OCI-LY3 (cell line): ENCODE measurements around the gene SP4.
A peak's percentile ranks its signal among the peaks of the same experiment; 100 is the strongest.

Source experiments
- H2AFZ ChIP-seq: fragments of 200-600, 300-600 bp; shearing (Covaris generic); 2 replicates; pipeline ENCODE4 v1.6.0; 2014; ENCODE audit warnings: antibody characterized with exemption, low read depth, low read length
- H3K27ac ChIP-seq: fragments of 200-600, 300-600 bp; sonication (generic); 2 replicates; pipeline ENCODE4 v1.5.1; 2014; ENCODE audit warnings: mild to moderate bottlenecking, low read length, moderate library complexity, mixed read lengths
- H3K27me3 ChIP-seq: fragments of 200-600, 300-600 bp; sonication (generic); 2 replicates; pipeline ENCODE4 v1.6.1; 2014; ENCODE audit warnings: low read depth, low read length, mixed read lengths
- H3K36me3 ChIP-seq: fragments of 200-600, 300-600 bp; sonication (generic); replicated peaks from 2 replicates; pipeline ENCODE3; 2014; ENCODE audit warnings: low read depth, low read length, mixed read lengths
- H3K4me1 ChIP-seq: fragments of 300-600, 200-600 bp; sonication (generic); 2 replicates; pipeline ENCODE4 v1.6.1; 2014; ENCODE audit warnings: low read length, mixed read lengths
- H3K4me2 ChIP-seq: fragments of 200-600, 300-600 bp; sonication (generic); 2 replicates; pipeline ENCODE4 v1.6.1; 2014; ENCODE audit warnings: low read length, mixed read lengths
- H3K4me3 ChIP-seq: fragments of 300-600, 200-600 bp; sonication (generic); 2 replicates; pipeline ENCODE4 v1.5.1; 2014; ENCODE audit warnings: antibody characterized with exemption, mild to moderate bottlenecking, low read length, moderate library complexity
- H3K79me2 ChIP-seq: fragments of 300-600, 200-600 bp; shearing (Covaris generic); 2 replicates; pipeline ENCODE4 v1.6.1; 2014; ENCODE audit warnings: mild to moderate bottlenecking, low read length, mixed read lengths
- H3K9ac ChIP-seq: fragments of 300-600, 200-600 bp; shearing (Covaris generic); 2 replicates; pipeline ENCODE4 v1.6.0; 2014; ENCODE audit warnings: mild to moderate bottlenecking, low read length, moderate library complexity
- H3K9me3 ChIP-seq: fragments of 200-600, 300-600 bp; shearing (Covaris generic); 2 replicates; pipeline ENCODE4 v1.6.1; 2014; ENCODE audit warnings: low read length, mixed read lengths; ENCODE audit not compliant: insufficient read depth
- H4K20me1 ChIP-seq: fragments of 200-600, 300-600 bp; sonication (generic); 2 replicates; pipeline ENCODE4 v1.6.1; 2016; ENCODE audit warnings: low read length, mixed read lengths; ENCODE audit not compliant: insufficient read depth
- EZH2phosphoT487 ChIP-seq: fragments of 200-600 bp; shearing (Covaris generic); IDR thresholded peaks from 2 replicates; pipeline ENCODE4 v1.6.1; 2018; ENCODE audit warnings: antibody characterized with exemption, mixed run types, low read depth
- TF ChIP-seq, protein P1 (sequence below): fragments of 200-600, 300-600 bp; sonication (generic); IDR thresholded peaks from 2 replicates; pipeline ENCODE4 v1.5.1; 2014; ENCODE audit warnings: antibody characterized with exemption, low read length, low read depth

Gene SP4

DNA sequence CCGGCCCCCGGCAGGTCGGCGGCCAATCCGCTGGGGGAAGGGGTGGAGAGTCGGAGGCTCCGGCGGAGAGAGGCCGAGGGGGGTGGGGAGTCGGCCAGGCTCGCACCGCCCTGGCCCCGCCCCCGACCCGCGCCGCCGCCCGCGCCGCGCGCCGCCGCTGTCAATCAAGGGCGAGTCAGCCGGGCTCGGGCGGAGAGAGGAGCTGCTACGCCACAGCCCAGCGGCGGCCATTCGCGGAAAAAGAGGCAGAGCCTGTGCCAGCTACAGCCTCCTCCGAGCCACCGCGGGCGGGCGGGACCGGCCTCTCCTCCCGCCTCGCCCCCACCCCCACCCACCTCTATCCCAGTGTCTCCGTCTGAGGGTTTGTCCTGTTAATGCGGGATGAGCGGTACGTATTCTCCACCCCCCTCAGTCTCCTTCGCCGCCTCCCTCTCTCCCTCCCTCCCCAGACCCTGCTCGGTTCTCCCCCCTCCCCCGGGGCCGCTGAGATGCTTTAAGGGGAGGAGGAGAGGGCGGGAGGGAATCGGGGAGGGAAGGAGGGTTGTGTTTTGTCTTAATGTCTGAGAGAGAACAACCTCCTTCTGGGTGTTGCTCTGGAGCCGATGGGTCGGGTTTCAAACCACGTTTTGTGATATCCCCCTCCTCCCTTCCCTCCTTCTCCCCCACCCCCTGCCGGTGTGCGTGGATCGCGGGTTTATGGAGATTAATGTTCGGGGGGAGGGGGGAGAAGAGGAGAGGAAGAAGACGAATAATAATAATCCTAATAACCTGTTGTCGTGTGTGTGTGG is at the start of gene SP4:
Gene SP4 (plus strand): TSS at position 213 of the 788 bp plus-strand sequence. CDS start 169 bp downstream, at position 382.
- H3K79me2 ChIP-seq = peaks cover 13% of the 10 kb centered on the region
- no peak for TF ChIP-seq EZH2phosphoT487
- TF ChIP-seq, protein P1, sequence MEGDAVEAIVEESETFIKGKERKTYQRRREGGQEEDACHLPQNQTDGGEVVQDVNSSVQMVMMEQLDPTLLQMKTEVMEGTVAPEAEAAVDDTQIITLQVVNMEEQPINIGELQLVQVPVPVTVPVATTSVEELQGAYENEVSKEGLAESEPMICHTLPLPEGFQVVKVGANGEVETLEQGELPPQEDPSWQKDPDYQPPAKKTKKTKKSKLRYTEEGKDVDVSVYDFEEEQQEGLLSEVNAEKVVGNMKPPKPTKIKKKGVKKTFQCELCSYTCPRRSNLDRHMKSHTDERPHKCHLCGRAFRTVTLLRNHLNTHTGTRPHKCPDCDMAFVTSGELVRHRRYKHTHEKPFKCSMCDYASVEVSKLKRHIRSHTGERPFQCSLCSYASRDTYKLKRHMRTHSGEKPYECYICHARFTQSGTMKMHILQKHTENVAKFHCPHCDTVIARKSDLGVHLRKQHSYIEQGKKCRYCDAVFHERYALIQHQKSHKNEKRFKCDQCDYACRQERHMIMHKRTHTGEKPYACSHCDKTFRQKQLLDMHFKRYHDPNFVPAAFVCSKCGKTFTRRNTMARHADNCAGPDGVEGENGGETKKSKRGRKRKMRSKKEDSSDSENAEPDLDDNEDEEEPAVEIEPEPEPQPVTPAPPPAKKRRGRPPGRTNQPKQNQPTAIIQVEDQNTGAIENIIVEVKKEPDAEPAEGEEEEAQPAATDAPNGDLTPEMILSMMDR = no peak
- no peaks in the 10 kb centered on the region for H4K20me1 ChIP-seq
- peak within 1 kb of the TSS; percentile 90 for H3K27ac ChIP-seq
- H3K4me2 ChIP-seq = peak within 1 kb of the TSS; percentile 96
- peaks cover 17% of the 10 kb centered on the region for H3K4me1 ChIP-seq
- peak within 1 kb of the TSS; percentile 98 for H3K9ac ChIP-seq
- peak within 1 kb of the TSS; percentile 88 for H2AFZ ChIP-seq
- H3K4me3 ChIP-seq = peak within 1 kb of the TSS; percentile 99
- H3K36me3 ChIP-seq = peaks cover 17% of the 10 kb centered on the region
- no peaks in the 10 kb centered on the region for H3K27me3 ChIP-seq
- H3K9me3 ChIP-seq = no peaks in the 10 kb centered on the region

DNA sequence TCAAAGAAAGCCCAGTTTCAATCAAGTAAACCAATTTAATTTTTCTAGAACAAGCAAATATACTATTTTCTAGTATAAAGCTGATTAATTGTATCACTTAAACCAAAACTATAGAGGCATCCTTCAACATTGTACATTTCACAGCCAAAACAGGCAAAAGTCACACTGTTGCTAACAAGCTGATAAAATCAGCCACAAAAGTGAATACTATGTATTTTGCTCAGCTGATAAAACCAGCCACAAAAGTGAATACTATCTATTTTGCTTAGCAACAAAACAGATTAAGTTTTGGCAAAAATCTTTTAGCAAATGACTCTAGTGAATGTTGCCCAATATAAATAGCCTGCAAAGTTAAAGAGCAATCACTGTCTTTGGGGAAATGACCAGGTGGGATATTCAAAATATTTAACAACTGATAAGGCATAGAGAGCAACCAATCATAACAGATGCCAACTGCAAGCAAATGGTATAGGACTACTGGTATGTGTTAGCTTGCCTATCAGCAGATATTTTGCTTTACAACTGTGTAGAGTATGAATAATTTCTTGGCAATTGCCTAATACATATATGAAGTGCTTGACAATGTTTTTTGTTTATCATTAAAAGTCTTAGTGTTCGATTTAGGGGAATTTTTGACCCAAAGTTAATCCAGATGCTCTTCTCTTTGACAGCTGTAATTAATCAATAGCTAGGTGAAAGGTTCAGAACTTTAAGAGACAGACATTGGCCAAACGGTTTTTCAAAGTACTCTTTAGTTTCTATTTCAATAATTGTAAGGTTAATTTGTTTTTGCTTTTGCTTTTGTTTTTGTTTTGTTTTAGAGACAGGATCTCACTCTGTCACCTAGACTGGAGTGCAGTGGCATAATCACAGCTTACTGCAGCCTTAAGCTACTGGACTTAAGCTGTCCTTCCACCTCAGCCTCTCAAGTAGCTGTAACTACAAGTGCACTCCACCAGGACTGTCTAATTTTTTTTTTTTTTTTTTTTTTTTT is 44.4 kb upstream of the SP4 start:
- Histone ChIP-seq H3K27me3 (no peaks in the 10 kb centered on the region), H3K4me1 (peaks cover 6% of the 10 kb centered on the region), H3K4me3 (no peak overlapping the region), H3K27ac (no peak overlapping the region), H3K4me2 (no peak overlapping the region), H3K36me3 (no peaks in the 10 kb centered on the region), H3K79me2 (no peaks in the 10 kb centered on the region), H2AFZ (no peak overlapping the region), H3K9me3 (no peaks in the 10 kb centered on the region), H3K9ac (no peak overlapping the region), H4K20me1 (no peaks in the 10 kb centered on the region)
- TF ChIP-seq EZH2phosphoT487 = no peak
- TF ChIP-seq, protein P1 = no peak

DNA sequence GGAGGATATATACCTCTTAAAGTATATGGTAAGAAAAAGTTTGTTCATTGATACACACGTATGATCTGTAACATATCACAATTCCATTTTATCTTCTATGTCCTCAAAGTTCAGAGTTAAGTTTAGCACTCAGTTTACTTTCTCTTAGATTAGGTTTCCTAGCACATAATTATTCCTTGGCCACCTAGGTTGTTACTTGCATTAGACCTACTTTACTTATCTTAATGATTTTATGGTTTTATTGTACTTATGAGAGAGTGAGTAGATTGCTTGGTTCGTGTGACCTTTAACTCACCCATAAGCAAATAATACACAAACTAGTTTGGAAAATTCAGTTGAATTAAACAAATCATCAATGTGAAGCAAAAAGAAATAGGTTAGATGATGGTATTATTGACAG is 33.9 kb upstream of the SP4 start:
- no peaks in the 10 kb centered on the region for H4K20me1 ChIP-seq

More for the DNA sequence above, 33.9 kb upstream of the SP4 start:
- Histone ChIP-seq H3K4me1 (no peaks in the 10 kb centered on the region), H3K27ac (no peak overlapping the region), H3K79me2 (no peaks in the 10 kb centered on the region), H2AFZ (no peak overlapping the region), H3K9me3 (no peaks in the 10 kb centered on the region), H3K4me2 (no peak overlapping the region), H3K9ac (no peak overlapping the region), H3K36me3 (no peaks in the 10 kb centered on the region), H3K4me3 (no peak overlapping the region), H3K27me3 (no peaks in the 10 kb centered on the region)
- no peak for TF ChIP-seq EZH2phosphoT487
- TF ChIP-seq, protein P1 = no peak
